NCI-H146 treated with DMSO at 0.1 percent for 48 hours (cell line): ENCODE data around the gene CLDN11.

Source experiments
- DNase-seq: peaks from one replicate; lab custom pipeline; 2025; ENCODE audit not compliant: unreplicated experiment; lab: John Stamatoyannopoulos, UW

The CLDN11 gene

GRCh38 chr3:170426240-170426797 lies 7.7 kb downstream of the CLDN11 start:
- no peak for DNase-seq

- DNase-seq, result no peak
Measured at GRCh38 chr3:170428095-170428494, 9.4 kb downstream of the CLDN11 start.

GRCh38 chr3:170429050-170429449 lies 10.4 kb downstream of the CLDN11 start:
- DNase-seq, result no peak

- no peak for DNase-seq
Measured at GRCh38 chr3:170431054-170431453, 12.4 kb downstream of the CLDN11 start.

GRCh38 chr3:170432416-170432815 lies 13.7 kb downstream of the CLDN11 start:
- no peak for DNase-seq

GRCh38 chr3:170436697-170437096 lies 18.0 kb downstream of the CLDN11 start:
- no peak for DNase-seq

GRCh38 chr3:170437176-170437575 lies 18.5 kb downstream of the CLDN11 start:
- DNase-seq, result no peak

- DNase-seq, result no peak
Measured at GRCh38 chr3:170437696-170438407, 19.2 kb downstream of the CLDN11 start.

GRCh38 chr3:170438836-170439235 lies 20.2 kb downstream of the CLDN11 start:
- no peak for DNase-seq

GRCh38 chr3:170440344-170440743 lies 21.7 kb downstream of the CLDN11 start:
- no peak for DNase-seq

- DNase-seq, result no peak
Measured at GRCh38 chr3:170441412-170441811, 22.7 kb downstream of the CLDN11 start.

GRCh38 chr3:170442947-170443346 lies 24.3 kb downstream of the CLDN11 start:
- no peak for DNase-seq

- DNase-seq, result no peak
Measured at GRCh38 chr3:170443457-170443856, 24.8 kb downstream of the CLDN11 start.

GRCh38 chr3:170448584-170448983 lies 29.9 kb downstream of the CLDN11 start:
- DNase-seq, result no peak

- DNase-seq, result no peak
Measured at GRCh38 chr3:170450039-170450438, 31.4 kb downstream of the CLDN11 start.

- DNase-seq, result no peak
Measured at GRCh38 chr3:170454509-170454908, 35.8 kb downstream of the CLDN11 start.

- no peak for DNase-seq
Measured at GRCh38 chr3:170458285-170458684, 39.6 kb downstream of the CLDN11 start.

GRCh38 chr3:170463011-170463410 lies 44.3 kb downstream of the CLDN11 start:
- no peak for DNase-seq

GRCh38 chr3:170465955-170466354 lies 47.3 kb downstream of the CLDN11 start:
- DNase-seq, result no peak

- DNase-seq, result no peak
Measured at GRCh38 chr3:170467007-170467406, 48.3 kb downstream of the CLDN11 start.

GRCh38 chr3:170467571-170468147 lies 49.0 kb downstream of the CLDN11 start:
- DNase-seq, result no peak
